Rectal smooth muscle tissue (tissue), 1 donor: ENCODE data around the gene NAV1.

ENCODE experiments used
- H3K27ac ChIP-seq: one replicate; pipeline ENCODE4 v1.7.0; 2013; ENCODE audit warnings: low read depth, low read length, inconsistent platforms
- H3K27me3 ChIP-seq: one replicate; pipeline ENCODE4 v1.7.0; 2013; ENCODE audit warnings: low read length; ENCODE audit not compliant: control insufficient read depth, insufficient read depth
- H3K36me3 ChIP-seq: one replicate; pipeline ENCODE4 v1.7.0; 2013; ENCODE audit warnings: low read length; ENCODE audit not compliant: control insufficient read depth, insufficient read depth
- H3K4me1 ChIP-seq: one replicate; pipeline ENCODE4 v1.7.0; 2013; ENCODE audit warnings: low read length; ENCODE audit not compliant: control insufficient read depth, insufficient read depth
- H3K4me3 ChIP-seq: one replicate; pipeline ENCODE4 v1.7.0; 2013; ENCODE audit warnings: low read length
- H3K9ac ChIP-seq: one replicate; pipeline ENCODE4 v1.7.0; 2013; ENCODE audit warnings: low read length

The NAV1 gene

GRCh38 chr1:201498621-201499020, 40.3 kb upstream of the NAV1 start:
- Histone ChIP-seq H3K9ac (no peak overlapping the region), H3K27me3 (no peaks in the 10 kb centered on the region), H3K4me1 (peaks cover 82% of the 10 kb centered on the region), H3K27ac (peak overlapping the region; percentile 99), H3K36me3 (peaks cover 18% of the 10 kb centered on the region), H3K4me3 (peak overlapping the region; percentile 27)

DNA sequence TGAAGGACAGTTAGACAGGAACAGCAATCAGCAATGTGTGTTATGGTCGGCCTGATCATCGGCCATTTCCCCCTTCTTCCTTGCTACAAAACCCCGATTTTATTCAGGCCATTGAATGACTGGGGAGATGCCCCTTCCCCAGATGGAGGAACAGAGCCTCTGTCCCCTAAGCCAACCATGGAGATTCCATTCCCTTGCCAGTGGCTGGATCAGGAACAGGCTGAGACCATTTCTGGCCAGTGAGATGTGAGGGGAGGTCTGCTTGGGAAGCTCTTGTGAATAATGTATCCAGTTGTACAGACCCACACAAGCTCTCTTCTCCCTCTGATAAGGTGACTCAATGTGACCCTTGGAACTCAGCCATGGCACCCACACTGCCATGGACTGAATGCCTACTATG, 39.7 kb upstream of the NAV1 start:
- Histone ChIP-seq H3K27ac (peak overlapping the region; percentile 99), H3K27me3 (no peaks in the 10 kb centered on the region), H3K9ac (no peak overlapping the region), H3K36me3 (peaks cover 13% of the 10 kb centered on the region), H3K4me3 (peak overlapping the region; percentile 27), H3K4me1 (peaks cover 82% of the 10 kb centered on the region)

DNA sequence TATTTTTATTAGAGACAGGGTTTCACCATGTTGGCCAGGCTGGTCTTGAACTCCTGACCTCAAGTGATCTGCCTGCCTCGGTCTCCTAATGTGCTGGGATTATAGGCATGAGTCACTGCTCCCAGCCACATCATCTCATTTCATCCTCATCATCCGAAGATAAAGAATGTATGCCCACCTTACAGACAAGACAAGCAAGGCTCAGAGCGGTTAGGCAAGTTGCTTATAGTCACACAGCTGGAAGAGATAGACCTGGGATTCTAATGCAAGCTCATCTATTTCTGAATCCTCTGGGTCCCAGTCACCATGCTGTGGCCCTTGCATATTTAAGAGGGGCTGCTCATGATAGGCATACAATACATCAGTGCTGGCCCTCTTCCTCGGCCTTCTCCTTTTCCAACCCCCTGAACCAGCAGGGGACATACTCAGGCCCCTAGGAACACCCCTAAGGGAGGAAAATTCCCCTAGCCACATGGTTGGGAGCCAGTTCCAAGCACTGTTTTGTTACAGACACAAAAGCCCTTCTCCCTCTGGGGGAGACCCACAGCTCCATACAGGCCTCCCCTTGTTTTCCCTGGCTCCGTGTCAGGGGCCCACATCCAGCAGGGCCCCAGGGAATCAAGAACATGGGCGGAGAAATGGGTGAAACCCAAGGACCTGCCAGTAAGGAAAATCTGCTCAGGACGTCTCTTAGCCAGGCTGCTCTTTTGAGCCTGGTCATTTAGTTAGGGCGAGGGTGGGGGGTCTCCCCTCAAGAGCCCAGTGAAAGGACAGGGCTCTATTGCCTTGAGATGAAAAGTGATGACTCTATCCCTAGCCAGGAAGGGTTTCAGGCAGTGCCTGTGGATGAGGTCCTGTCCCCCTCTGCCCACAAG, 38.9 kb upstream of the NAV1 start:
- H3K4me3 ChIP-seq, result no peak overlapping the region
- peak overlapping the region; percentile 5 for H3K9ac ChIP-seq
- H3K4me1 ChIP-seq, result peaks cover 77% of the 10 kb centered on the region
- peaks cover 10% of the 10 kb centered on the region for H3K36me3 ChIP-seq
- no peaks in the 10 kb centered on the region for H3K27me3 ChIP-seq
- H3K27ac ChIP-seq, result peak overlapping the region; percentile 99

DNA sequence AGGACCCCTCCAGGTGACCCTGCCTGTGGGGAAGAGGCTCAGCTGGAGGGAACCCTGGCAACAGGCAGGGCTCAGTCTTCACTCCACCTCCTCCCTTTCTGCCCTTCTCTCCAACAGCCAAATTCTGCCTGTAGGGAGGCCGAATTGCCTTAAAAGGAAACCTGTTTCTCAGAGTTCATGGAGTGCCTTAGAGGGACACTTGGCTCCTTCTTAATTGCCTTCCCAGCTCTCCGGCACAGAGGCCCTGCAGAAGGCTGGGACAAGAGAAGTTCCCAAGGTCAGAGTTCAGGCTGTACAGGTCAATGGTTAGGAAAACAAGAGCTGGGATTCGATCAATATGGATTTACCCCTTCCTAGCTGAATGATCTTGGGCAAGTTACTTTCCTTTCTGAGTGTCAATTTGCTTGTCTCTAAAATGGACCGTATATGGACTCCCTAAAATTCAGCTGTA, 38.2 kb upstream of the NAV1 start:
- Histone ChIP-seq H3K4me1 (peaks cover 70% of the 10 kb centered on the region), H3K4me3 (no peak overlapping the region), H3K36me3 (peaks cover 9% of the 10 kb centered on the region), H3K9ac (peak overlapping the region; percentile 5), H3K27me3 (no peaks in the 10 kb centered on the region), H3K27ac (peak overlapping the region; percentile 99)

DNA sequence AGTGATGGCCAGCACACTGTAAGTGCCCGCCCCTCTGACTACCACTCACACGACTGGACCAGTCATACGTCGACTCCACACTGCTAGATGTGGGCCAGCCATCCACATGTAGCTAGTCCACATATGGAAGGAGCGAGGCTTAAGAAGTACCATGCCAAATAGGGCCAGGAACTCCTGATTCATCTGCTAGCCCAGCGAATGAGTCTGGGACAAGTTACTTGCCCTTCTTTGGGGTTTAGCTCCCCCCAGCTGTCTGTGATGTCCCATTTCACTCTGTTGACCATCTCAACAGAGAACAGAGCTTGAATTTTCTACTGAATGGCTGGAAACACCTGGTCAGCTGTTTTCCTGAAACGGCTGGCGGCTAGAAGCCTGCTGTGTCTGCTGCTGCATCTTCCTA, 37.8 kb upstream of the NAV1 start:
- peak overlapping the region; percentile 99 for H3K27ac ChIP-seq
- no peak overlapping the region for H3K4me3 ChIP-seq
- H3K4me1 ChIP-seq, result peaks cover 66% of the 10 kb centered on the region
- no peak overlapping the region for H3K9ac ChIP-seq
- no peaks in the 10 kb centered on the region for H3K27me3 ChIP-seq
- H3K36me3 ChIP-seq, result peaks cover 9% of the 10 kb centered on the region

DNA sequence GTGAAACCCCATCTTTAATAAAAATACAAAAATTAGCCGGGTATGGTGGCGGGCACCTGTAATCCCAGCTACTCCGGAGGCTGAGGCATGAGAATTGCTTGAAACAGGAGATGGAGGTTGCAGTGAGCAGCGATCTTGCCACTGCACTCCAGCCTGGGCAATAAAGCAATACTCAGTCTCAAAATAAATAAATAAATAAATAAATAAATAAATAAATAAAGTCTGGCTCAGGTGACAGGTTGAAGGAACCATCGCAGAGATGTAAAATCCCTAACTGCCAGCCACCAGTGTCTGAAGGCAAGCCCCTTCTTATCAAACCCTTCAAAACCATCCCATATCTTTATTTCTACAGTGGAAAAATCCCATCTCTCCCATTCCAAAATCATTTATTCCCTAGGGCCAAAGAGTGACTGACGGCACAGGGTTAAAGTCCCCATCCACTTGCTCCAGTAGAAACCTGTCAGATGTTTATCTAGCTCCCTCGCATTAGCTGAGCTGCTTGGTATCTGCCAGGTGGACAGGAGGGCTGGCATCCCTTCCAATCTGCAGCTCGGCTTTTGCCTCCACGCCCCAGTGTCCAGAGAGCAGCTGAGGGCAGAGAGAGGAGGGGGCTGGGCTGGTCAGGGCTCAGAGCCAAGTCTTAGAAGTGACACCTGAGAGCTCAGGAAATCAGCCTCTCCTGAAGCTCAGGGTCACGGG, 37.0 kb upstream of the NAV1 start:
- Histone ChIP-seq H3K4me1 (peaks cover 59% of the 10 kb centered on the region), H3K27me3 (no peaks in the 10 kb centered on the region), H3K27ac (peak overlapping the region; percentile 99), H3K36me3 (peaks cover 9% of the 10 kb centered on the region), H3K4me3 (peak overlapping the region; percentile 35), H3K9ac (peak overlapping the region; percentile 51)

DNA sequence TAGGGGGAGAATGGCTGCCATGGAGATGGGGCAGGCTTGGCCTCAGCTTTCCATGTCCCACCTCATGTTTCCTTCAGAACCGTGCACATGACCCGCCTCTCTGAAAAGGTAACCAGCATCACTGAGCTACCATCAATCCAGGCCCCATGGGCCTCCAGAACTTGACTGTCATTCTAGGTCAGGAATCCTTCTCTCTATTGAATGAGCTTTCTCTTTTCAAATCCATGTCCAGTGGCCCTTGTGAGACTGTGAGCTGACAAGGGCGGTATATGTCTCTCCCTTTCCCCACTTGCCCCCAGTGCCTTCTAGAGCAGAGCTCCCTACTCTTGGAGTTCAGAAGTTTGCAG, 36.4 kb upstream of the NAV1 start:
- Histone ChIP-seq H3K36me3 (peaks cover 9% of the 10 kb centered on the region), H3K9ac (peak overlapping the region; percentile 51), H3K4me3 (peak overlapping the region; percentile 35), H3K27me3 (no peaks in the 10 kb centered on the region), H3K4me1 (peaks cover 59% of the 10 kb centered on the region), H3K27ac (peak overlapping the region; percentile 99)

DNA sequence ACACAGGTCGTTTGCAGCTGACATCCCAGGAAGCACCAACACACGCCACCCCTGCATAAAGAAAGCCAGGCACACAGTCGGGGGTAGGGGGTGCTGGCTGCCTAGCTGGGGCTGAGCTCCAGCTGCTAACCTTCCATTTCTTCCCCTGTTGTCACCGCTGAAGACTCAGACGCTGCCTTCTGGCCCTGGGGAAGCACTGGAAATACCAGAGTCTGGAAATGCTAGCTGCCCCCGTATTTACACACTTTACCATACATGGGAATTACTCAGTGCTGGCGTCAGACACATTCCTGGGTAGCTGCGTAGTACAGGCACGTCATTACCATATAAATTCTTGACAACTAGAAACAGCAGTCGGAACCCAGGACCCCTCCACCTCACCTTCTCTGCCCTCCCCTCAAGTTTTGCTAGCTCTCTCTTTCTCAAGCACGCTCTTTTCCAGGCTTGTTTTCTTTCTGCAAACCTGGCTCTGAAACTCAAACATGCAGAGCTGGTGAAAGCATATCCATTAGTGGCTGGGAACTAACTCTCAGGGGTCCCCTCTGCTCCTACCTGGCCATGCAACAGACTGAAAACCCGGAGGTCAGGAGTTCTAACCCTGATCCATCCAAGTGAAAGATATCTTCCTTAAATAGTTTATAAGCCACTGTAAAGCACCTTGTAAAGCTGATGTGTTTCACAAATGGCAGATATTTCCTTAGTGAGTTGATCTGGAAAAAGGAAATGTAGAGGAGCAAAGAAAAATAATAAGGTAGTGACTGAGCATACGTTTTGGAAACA, 35.3 kb upstream of the NAV1 start:
- Histone ChIP-seq H3K4me3 (peak overlapping the region; percentile 93), H3K27me3 (no peaks in the 10 kb centered on the region), H3K9ac (peak overlapping the region; percentile 46), H3K27ac (peak overlapping the region; percentile 99), H3K36me3 (peaks cover 9% of the 10 kb centered on the region), H3K4me1 (peaks cover 55% of the 10 kb centered on the region)

DNA sequence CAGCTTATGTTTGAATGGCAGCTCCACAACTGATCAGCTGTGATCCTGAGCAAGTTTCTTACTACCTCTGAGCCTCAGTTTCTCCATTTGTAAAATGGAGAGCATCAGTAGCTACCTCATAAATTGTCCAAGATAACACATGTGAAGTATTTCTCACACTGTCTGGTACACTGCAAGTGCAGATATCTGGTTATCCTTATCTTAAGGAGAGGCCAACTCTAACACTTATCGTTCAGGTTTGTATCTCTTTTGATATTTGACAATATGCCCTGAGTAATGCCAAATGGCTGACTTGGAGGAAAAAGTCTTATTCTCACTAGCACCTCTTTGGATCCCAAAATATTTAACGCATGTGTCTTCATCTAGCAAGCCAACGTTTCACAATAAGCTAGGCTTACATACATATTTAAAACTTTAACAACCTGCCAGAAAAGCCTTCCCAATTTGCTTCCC, 34.7 kb upstream of the NAV1 start:
- no peaks in the 10 kb centered on the region for H3K27me3 ChIP-seq
- H3K4me1 ChIP-seq, result peaks cover 49% of the 10 kb centered on the region
- peak overlapping the region; percentile 46 for H3K9ac ChIP-seq
- peak overlapping the region; percentile 99 for H3K27ac ChIP-seq
- H3K4me3 ChIP-seq, result peak overlapping the region; percentile 93
- peaks cover 8% of the 10 kb centered on the region for H3K36me3 ChIP-seq

DNA sequence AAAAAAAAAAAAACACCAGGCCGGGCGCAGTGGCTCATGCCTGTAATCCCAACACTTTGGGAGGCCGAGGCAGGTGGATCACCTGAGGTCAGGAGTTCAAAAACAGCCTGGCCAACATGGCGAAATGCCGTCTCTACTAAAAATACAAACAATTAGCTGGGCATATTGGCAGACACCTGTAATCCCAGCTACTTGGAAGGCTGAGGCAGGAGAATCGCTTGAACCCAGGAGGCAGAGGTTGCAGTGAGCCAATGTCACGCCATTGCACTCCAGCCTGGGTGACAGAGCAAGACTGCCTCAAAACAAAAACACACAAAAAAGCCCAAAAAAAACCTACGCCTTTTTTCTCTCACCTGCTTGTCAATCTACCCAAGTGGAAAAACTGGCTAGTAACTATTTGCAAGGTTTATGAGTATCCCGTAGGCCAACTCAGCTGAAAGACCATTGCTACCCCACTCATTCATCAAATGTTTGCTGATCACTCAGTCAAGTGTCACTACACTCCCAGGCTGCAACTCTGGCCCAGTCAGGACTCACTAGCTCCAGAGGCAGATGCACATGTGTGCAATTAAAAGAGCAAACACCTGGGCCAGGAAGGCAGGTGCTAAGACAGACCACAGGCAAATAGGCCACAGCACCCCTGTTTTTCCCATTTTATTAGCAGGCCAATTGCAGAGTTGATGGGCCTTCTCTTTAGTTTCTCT, 34.0 kb upstream of the NAV1 start:
- H3K4me3 ChIP-seq, result peak overlapping the region; percentile 93
- H3K4me1 ChIP-seq, result peaks cover 42% of the 10 kb centered on the region
- peaks cover 6% of the 10 kb centered on the region for H3K36me3 ChIP-seq

GRCh38 chr1:201505503-201505890, 33.4 kb upstream of the NAV1 start:
- Histone ChIP-seq H3K9ac (peak overlapping the region; percentile 96), H3K4me1 (peaks cover 37% of the 10 kb centered on the region), H3K27ac (peak overlapping the region; percentile 99), H3K36me3 (peaks cover 6% of the 10 kb centered on the region), H3K4me3 (peak overlapping the region; percentile 93), H3K27me3 (no peaks in the 10 kb centered on the region)

More for the DNA sequence above, 34.0 kb upstream of the NAV1 start:
- H3K27ac ChIP-seq, result peak overlapping the region; percentile 99
- no peaks in the 10 kb centered on the region for H3K27me3 ChIP-seq
- H3K9ac ChIP-seq, result peak overlapping the region; percentile 96
